Activated naive CD8-positive, alpha-beta T cell (primary cell): ENCODE measurements around the gene TIMM10B.
"Not testable (repeated sequence)": the region's sequence is repeated elsewhere in the genome, so short reads cannot be mapped to it uniquely, and the experiment has no call there.

ENCODE experiments used
- H3K27ac Mint-ChIP-seq: one replicate; pipeline ENCODE4 v1.8.0; 2021; ENCODE audit warnings: mixed read lengths
- H3K27me3 Mint-ChIP-seq: one replicate; pipeline ENCODE4 v1.8.0; 2021; ENCODE audit warnings: mixed read lengths
- H3K36me3 Mint-ChIP-seq: one replicate; pipeline ENCODE4 v1.8.0; 2021; ENCODE audit warnings: mixed read lengths
- H3K4me1 Mint-ChIP-seq: one replicate; pipeline ENCODE4 v1.8.0; 2021; ENCODE audit warnings: low read depth, mixed read lengths
- H3K4me3 Mint-ChIP-seq: one replicate; pipeline ENCODE4 v1.8.0; 2021; ENCODE audit warnings: mild to moderate bottlenecking, mixed read lengths
- H3K9me3 Mint-ChIP-seq: one replicate; pipeline ENCODE4 v1.8.0; 2021; ENCODE audit warnings: low read depth, mixed read lengths

Gene TIMM10B

DNA sequence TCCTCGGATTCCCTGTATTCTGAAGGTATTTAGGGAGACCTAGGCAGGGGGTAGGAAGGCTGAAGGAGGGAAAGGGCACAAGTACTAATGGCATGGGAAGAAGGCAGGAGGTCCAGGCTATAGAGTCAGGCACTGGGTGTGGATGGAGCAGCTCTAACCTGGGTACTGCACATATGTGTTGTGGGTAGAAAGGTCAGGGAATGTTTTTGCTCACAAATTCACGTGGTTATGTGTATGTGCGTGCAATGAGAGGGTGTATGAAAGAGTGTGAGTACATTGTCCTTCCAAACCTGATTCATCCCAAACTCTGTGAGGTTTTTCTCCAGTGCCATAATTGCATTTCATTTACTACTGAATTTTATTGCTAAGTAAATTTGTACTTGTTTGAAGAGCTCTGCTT lies 39.0 kb downstream of the TIMM10B start:
- Mint-ChIP-seq H3K4me1 (peaks cover 22% of the 10 kb centered on the region), H3K27me3 (no peaks in the 10 kb centered on the region), H3K27ac (no peak overlapping the region)

DNA sequence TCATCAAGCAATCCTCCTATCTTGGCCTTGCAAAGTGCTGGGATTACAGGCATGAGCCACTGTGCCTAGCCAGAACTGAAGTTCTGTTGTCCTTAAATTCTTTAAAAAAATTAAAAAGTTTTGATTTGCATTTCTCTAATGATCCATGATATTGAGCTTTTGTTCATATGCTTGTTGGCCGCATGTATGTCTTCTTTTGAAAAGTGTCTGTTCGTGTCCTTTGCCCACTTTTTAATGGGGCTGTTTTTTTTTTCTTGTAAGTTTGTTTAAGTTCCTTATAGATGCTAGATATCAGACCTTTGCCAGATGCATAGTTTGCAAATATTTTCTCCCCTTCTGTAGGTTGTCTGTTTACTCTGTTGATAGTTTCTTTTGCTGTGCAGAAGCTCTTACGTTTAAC lies 40.6 kb downstream of the TIMM10B start:
- H3K4me3 Mint-ChIP-seq, H3K27me3 Mint-ChIP-seq, H3K9me3 Mint-ChIP-seq, H3K27ac Mint-ChIP-seq: not testable (repeated sequence)
- peaks cover 35% of the 10 kb centered on the region for H3K4me1 Mint-ChIP-seq
- peaks cover 35% of the 10 kb centered on the region for H3K36me3 Mint-ChIP-seq

More for the DNA sequence above, 39.0 kb downstream of the TIMM10B start:
- H3K36me3 Mint-ChIP-seq, result peaks cover 40% of the 10 kb centered on the region
- H3K4me3 Mint-ChIP-seq, result no peak overlapping the region
- H3K9me3 Mint-ChIP-seq, result no peaks in the 10 kb centered on the region

DNA sequence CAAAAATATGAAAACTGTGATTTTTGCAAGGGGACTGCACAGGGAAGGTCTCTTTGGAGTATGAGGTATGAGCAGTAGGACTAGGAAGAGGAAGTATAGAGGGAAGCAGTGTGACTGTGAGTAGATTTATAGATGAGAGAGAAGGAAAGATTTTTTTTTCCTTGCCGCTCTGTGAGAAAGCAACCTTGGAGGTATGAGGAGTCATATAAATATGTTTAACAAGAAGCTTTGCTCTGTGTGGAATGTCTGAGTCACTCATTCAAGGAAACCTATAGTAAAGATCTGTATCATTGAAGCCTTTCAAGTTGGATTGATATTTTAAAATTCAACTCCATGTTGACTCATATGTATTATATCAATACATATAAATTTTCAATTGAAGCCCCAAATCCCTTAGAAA lies 42.0 kb downstream of the TIMM10B start:
- peaks cover 34% of the 10 kb centered on the region for H3K36me3 Mint-ChIP-seq
- H3K9me3 Mint-ChIP-seq, result no peaks in the 10 kb centered on the region
- peak overlapping the region; percentile 21 for H3K4me3 Mint-ChIP-seq
- H3K27me3 Mint-ChIP-seq, result no peaks in the 10 kb centered on the region
- peaks cover 42% of the 10 kb centered on the region for H3K4me1 Mint-ChIP-seq
- peak overlapping the region; percentile 70 for H3K27ac Mint-ChIP-seq

DNA sequence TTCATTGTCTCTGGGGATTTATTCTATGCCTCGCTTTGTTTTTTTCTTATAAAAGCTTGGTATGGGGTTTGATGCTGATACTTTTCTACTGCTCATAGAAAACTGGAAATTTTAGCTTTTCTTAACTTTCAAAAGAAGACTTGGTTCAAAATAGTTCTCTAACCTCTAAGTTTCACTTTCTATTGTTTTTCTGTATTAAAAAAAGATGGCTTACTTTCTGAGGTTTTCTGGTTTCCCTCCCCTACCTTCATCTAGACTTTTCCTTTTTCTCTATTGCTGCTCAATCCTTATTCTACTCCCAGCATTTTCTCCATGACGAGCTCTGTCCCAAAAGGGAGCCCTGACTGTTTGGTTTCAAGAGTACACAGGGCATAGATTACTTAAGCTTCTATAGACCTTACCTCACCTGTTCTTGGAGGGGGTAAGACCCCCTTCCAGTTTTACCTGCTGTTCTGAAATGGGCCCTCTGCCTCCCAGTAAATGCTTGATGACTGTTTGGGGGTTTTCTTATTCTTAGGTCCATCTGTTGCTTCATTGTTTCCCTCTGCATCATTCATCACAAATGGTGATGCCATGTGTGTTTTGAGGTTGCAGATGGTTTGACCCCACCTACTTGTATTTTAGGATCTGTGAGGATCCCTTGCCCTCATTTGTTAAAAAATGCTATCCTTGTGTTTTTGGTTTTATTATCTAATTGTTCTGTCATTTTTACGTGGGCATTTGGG lies 45.3 kb downstream of the TIMM10B start:
- no peaks in the 10 kb centered on the region for H3K9me3 Mint-ChIP-seq
- H3K27ac Mint-ChIP-seq, result peak overlapping the region; percentile 92
- peaks cover 16% of the 10 kb centered on the region for H3K36me3 Mint-ChIP-seq
- no peaks in the 10 kb centered on the region for H3K27me3 Mint-ChIP-seq
- H3K4me1 Mint-ChIP-seq, result peaks cover 42% of the 10 kb centered on the region
- H3K4me3 Mint-ChIP-seq, result peak overlapping the region; percentile 68

DNA sequence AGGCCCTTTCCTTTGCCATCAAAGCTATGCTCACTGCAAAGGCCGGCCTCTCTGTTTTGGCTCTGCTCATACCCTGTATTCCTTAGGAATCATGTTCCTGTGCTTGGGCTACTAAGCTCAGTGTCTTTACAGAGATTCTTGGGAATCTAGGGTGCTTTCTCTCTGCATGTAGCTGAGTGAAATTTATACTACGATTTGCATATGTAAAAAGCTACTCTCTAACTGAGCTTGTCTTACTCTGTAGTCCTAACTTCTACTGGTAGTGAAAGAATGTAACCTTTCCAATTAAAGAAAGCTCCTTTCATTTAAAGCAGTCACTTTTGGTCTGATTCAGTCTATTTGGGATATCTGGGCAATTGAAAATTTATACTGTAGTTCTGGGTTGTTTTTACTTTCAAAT lies 48.0 kb downstream of the TIMM10B start:
- Mint-ChIP-seq H3K4me3 (no peak overlapping the region), H3K4me1 (peaks cover 29% of the 10 kb centered on the region), H3K27me3 (no peaks in the 10 kb centered on the region), H3K9me3 (no peaks in the 10 kb centered on the region), H3K27ac (no peak overlapping the region), H3K36me3 (peaks cover 13% of the 10 kb centered on the region)

DNA sequence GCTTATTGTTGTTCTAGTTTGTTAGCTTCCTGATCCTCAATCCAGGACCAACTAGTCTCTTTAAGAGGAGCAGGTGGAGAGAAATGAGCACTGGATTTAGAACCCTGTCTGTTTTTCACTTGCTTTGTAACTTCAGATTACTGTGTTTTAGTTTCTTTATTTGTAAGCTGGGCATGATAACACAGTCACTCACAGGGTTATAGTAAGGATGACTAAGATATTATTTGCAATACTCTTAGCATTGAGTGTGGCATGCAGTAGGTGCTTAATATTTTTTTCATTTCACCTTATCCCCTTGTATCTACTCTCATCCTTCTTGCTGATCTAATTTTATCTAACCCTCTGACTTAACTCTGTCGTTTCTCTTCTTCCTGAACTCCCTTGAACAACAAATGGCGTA lies 49.5 kb downstream of the TIMM10B start:
- Mint-ChIP-seq H3K36me3 (peaks cover 2% of the 10 kb centered on the region), H3K27ac (no peak overlapping the region), H3K27me3 (no peaks in the 10 kb centered on the region), H3K9me3 (no peaks in the 10 kb centered on the region), H3K4me3 (no peak overlapping the region), H3K4me1 (peaks cover 18% of the 10 kb centered on the region)

DNA sequence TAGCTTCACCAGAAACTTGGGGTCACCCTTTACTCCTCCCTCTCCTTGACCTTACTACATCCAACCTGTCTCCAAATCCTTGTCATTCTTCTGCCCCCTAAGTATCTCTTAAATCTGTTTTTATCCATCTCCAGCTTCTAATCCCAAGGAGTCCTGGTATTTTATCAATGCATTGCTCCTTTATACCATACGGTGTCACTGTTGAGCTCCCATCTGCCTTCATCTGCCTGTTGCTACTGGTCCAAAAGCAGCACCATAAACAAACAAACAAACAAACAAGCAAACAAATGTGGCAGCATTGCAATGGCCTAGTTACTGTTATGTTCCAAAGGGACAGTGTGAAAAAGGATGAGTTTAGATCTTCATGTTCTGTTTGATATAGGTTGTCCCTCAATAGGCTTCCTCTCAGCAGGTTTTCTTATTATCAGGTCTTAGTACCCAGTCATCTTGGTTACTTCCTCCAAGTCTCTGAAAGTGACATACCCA lies 50.0 kb downstream of the TIMM10B start:
- no peak overlapping the region for H3K27ac Mint-ChIP-seq
- H3K4me1 Mint-ChIP-seq, result peaks cover 13% of the 10 kb centered on the region
- H3K4me3 Mint-ChIP-seq, result no peak overlapping the region
- H3K36me3 Mint-ChIP-seq, result peaks cover 4% of the 10 kb centered on the region
- H3K9me3 Mint-ChIP-seq, result no peaks in the 10 kb centered on the region
- H3K27me3 Mint-ChIP-seq, result no peaks in the 10 kb centered on the region
